Activated T-cell treated with anti-CD3 and anti-CD28 coated beads for 24 hours (primary cell): ENCODE data around the gene FAM193B.

ENCODE experiments used
- DNase-seq: peaks from one replicate; pipeline ENCODE4 v3.0.0-alpha.2; 2020; ENCODE audit warnings: low read depth

FAM193B gene

DNA sequence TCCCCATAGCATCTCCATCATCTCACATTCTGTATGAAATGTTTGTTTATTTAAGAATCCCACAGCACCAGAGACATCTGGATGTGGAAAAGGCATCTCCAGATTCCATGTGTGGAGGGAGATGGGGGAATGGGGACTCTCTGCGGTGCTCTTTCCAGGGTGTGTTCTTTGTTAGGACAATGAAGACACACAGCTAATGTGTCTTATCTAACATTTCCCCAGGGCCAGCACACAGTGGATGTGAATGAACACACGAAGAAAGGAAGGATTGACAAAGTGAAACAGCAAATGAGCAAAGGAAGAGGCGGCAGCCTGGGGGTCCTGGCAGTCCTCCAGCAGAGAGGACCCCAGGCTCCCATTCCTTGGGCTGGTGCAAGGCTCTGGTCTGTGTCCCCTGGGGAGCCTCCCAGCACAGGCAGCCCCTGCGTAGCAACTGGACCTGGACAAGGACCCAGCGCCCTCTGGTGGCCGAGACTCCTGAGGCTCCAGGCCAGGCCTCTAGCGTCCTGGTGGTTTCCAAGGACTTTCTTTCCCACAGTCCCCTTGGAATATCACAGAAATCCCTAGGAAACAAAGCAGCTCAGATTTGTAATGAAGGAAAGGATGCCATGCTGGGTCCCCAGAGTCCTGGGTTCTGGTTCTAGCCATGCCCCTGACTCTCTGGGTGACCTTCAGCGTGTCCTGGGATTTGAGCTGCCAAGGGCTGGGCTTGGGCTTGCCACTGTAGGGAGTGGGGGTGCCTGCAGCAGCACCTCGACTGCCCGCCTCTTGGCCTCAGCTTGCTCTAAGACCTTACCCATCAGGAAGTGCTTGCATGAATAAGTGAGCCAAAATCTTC, 53.5 kb downstream of the FAM193B start:
- DNase-seq = peak; percentile 74

DNA sequence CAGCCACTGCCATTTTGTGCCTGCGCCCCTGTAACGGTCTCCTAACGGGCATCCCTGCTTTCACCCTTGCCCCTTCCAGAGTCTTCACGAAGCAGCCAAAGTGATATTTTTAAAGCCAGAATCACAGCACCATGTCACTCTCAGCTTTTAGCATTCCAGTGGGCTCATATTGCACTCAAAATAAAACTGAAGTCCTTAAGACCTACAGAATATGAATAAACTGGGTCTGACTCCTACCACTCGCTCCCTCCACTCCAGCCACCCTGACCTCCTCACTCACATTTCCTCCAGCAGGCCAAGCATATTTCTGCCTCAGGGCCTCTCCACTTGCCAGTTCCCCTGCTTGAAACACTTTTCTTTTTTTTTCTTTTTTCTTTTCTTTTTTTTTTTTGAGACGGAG, 54.5 kb downstream of the FAM193B start:
- DNase-seq = no peak

DNA sequence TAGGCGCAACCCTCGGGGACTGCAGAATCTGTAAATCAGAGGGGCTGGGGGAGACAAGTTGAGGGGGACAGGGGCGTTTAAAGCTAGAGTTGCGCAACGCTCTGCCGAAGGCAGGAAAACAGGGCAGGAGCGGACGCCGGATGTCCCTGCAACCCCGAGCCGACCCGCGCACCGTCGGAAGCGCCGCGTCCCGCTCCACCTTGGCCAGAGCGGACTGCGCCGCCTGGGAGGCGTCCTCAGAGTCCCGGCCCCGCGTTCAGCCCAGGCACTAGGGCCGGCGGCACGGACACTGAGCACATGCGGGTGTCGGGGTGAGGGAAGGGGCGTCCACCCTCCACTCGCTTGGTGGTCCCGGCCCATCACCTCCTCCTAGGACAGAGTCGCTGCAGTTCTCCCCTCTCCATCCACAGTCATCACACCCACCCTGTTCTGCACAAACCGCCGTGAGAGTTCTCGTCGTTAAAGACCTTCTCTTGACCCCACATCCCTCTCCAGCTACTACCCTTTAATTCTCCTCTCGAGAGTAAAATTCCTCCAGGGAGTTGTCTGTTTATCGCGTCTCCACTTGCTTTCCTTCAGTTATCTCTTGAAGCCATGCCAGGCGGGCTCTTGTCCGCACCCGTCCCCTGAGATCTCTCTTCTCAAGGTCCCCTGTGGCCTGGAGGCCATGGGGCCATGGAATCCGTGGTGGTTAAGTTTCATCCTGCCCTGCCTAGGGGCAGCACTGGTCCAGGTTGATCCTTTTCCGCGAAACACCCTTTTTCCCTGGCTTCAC, 56.2 kb downstream of the FAM193B start:
- no peak for DNase-seq

DNA sequence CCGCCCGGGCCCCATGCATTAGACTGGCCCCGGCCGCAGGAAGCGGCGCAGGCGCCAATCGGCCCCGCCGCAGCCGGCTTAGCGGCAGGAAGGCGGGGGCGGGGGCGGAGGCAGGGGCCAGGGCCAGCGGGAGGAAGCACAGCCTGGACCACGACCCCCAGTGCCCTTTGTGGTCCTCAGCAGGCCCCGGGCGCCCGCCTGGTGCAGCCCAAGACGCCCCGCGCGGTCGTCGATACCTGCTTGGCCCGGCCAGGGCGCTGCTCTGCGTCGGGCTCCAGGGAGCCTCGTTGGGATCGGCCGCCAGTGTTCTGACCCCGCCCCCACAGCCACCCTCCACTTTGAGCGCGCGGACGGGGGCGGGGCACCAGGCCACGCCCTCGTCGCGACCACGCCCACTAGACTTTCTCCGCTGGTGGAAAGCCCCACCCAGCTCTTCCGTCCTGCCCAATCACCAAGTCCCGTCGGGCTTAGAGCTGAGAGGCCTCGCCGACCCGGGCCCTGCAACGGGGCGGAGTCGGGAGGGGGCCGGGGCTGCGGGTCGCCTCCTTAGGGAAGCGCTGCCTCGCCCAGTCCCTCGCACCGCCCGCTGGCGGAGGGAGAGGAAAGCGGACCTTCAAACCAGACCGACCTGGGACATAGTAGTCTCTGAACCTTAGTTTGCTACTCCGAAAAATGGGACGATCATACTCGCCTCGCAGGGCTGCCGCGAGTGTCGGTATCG, 56.9 kb downstream of the FAM193B start, which contains the start of gene PDLIM7:
Gene PDLIM7, minus strand, starts transcription at position 313 of the 721 bp plus-strand sequence. CDS start 1,092 bp downstream, outside the sequence.
- DNase-seq = peak; percentile 90

DNA sequence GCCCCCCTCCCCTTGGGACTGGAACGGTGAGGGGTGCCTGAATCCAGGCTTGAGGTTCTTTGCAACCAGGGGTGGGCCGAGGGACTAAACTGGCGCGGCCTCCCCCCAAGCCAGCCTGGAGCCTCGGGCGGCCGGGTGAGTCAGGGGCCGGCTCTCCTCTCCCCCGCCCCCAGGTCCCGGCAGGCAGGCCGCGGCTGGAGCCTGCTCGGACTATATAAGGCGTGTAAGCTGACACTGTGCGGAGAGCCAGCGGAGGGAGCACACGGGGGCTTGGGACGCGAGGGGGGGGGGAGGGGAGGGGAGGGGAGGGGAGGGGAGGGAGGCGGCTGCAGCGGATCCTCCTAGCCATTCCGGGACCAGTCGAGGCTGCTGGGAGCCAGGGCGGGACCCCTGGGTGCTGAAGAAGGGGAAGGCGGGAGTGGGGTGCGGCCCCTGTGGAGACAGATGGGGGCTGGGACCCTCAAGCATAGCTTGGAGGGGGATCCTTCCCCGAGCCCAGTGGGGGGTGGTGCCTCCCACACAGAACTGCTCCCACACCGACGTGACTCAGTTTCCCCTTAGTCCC, 57.6 kb downstream of the FAM193B start:
- DNase-seq = no peak

DNA sequence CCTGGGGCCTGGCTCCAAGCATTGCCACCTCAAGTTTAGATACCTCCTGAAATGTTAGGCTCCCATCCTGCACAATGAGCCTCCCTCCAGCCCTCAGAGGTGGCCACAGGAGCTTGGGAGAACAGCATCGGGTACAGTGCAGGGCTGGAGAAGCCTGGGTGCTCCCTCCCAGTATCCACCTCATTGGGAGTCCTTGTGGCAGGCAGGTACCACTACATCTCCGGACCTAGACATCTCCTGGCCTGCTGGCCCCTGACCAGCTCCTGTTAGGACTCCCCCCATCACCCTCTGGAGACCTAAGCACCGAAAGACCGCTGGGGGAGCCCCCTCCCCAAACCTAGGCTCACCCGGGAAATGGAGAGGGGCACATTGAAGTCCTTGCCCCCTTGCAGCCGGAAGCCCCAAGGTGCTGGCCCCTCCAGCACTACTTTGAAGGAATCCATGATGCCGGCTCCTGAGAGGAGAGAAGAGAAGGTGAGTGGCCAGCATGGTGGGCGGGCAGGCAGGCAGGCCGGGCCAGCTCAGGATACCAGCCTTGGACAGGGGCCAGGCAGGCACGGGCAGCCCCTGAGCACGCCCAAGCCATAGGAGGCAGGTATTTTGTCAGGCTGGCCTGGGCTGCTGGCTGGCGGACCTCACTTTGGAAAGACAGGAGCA, 58.2 kb downstream of the FAM193B start:
- DNase-seq = no peak

DNA sequence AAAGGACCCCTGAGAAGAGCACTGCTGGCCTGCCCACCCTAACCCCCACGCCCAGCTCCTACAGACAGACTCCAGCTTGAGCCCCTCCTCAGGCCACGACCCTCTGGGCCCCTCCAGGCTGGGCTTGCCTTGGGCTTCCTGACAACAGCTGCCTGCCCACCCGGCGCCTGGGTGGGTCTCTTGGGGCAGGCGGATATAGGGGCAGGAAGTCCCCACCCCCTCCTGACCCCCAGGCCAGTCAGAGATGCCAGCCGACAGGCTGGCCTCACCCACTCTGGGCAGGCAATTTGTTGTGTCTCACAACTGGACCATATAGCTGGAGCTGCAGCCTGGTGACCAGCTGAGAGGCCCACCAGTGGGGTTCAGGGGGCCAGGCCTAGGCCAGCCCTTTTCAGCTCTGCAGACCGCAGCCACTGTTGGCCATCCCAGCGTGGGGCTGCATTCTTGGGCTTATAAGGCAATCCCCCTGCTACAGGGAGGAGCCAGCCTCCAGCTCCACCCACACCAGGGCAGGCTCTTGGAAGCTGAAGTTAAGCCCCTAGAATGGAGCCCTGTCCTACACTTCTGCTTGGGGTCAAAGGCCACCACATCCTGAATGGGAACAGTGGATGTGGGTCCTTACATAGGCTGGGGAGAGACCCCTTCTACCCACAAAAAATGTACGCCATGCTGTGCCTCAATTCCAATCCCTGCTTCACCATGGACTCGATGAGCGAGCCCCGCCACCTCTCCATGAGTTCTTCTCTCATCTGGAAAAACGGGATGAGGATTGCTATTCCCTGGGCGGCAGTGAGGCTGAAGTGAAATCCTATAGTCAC, 58.9 kb downstream of the FAM193B start:
- no peak for DNase-seq

DNA sequence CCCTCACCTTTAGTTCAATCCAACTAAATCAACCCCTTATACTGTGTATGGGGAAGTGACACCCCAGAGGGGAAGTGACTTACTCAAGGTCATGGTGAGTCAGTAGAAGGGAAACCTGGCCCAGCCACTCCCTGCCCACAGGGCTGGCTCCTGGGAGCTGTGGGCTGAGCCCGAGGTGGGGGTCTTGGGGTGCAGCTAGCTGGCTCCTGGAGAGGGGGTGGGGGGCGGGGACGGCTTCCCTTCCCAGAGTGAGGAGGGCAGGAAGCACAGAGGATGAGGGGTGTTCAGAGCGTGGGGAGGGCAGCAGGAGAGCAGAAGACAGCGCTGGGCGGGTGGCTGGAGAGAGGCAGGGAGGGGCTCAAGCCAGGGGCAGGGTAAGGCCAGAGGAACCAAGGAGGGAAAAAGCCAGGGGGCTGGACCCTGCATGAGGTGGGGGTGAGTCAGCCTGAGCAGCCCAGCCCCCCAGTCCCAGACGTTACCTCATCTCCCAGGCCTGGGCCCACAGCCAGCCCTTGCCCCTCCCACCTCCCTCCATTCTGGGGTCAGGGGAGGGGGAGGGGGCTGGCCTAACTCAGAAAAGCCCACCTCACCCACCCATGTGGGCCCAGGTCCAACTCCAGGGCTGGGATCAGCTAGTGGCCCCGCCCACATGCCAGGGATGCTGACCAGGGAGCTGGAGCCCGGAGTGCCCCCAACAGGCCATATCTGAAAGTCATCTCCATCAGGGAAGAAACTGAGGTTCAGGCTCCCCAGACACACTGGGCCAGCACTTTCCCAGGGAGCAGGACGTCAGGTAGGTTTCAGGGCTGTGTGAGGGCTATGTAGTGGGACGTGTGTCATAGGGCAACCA, 59.8 kb downstream of the FAM193B start:
- DNase-seq = no peak

DNA sequence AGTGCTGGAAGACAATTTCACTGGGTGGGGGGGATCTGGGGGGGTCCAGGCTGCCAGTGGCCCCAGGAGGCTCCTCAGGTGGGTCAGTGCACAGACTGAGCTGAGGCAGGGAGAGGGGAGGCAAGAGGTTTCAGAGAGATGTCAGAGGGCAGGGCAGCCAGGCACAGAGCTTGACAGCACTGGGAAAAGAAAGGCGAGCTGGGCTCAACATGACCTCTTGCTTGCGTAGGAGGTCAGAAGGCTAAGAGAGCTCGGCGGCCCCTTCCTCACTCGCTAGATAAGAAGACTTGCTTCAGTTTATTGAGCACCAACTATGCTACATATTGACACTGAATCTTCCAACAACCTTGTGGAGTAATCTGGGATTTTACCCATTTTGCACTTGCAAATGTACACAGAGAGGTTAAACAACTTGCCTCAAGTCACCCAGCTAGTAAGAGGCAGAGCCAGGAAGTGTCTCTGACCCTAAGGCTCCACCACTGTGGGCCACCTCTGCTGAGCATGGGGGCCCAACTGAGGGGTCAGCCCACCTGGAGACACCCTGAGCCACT, 60.5 kb downstream of the FAM193B start:
- DNase-seq = no peak

DNA sequence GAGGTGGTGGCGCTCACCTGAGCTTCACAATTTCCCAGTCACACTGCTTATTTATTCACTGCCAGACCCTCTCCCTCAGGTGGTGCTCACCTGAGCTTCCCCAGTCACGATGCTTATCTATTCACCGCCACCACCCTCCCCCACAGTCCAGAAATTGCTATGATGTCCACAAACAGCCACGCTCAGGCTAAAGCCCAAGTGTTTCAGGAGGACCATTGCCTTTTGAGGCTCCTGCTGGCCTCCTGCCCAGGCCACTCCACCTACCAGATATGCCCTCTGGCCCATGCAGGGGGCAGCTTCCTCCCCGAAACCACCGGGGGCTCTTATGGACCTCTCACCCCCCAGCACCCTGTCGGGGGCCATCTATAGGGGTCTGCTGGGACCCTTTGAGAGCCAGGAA, 61.5 kb downstream of the FAM193B start:
- no peak for DNase-seq

DNA sequence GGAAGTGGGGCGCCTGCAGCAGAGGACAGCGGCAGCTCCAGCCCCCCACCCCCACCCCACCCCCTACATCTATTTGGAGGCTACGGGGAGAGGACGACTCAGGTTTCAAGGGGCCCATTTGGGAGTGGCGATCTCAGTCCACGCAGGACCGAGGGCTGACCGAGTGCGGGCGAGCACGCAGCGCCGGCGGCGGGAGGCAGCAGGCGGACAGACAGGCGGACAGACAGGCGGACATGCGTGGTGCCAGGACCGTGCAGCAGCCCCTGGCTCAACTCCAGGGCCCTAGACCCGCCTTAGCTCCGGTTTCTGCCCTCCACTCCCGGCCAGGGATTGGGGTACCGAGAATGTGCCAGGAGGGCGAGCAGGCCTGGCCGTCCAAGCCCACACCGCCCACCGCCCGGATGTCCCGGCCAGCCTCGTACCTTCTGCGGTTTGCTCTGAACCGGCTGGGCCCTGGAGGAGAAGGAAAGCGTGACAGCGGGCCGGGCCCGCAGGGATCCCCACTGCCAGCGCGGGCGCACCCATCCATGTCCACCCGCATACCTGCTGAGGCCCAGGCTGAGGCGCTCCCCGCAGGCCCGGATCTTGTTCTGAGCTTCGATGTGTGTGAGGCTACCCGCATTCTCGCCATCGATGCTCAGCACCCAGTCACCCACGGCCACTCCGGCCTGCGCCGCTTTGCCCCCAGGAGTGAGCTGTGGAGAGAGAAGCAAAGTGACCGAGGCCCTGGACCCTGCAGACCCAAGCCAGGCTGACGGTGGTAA, 62.2 kb downstream of the FAM193B start:
- no peak for DNase-seq

DNA sequence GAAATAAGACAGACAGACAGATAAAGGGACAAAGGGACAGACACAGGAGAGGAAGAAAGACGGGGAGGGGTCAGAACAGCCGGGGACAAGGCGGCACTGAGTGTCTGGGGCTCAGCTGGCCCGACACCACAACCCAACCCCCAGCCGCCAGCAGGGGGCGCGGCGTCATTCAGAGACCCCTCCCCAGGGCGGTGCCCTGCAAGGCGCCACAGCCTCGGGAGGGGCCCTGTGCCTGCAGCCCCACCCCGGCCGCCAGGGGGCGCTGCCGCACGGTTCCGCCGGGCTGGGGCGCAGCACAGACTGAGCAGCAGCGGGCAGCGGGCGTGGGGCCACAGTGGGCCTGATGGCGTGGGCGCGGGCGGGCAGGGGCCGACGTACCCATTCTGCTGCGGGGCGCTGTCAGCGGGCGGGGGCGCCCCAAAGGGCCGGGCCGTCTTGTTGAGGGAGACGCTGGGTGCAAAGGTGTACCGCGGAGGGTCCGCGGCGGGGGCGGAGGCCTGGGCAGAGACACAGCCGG, 62.9 kb downstream of the FAM193B start:
- DNase-seq = no peak

DNA sequence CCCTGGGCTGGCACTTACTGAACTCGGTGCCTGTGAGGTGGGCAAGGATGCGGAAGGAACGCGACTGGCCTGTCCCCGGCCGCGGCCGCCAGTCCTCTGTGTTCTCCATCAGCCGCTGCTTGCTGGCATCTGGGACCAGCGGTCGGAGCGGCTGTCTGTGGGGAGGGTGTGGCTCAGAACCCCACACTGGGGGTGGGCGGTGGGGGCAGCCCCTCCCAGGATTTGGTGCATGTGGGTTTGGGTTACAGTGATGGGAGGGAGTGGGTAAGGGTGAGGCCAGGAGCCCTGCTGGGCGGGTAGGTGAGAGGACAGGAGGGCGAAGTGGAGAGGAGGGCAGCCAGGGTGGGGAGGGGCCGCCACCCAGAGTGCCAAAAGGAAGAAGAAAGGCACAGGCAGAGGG, 63.4 kb downstream of the FAM193B start:
- DNase-seq = no peak

DNA sequence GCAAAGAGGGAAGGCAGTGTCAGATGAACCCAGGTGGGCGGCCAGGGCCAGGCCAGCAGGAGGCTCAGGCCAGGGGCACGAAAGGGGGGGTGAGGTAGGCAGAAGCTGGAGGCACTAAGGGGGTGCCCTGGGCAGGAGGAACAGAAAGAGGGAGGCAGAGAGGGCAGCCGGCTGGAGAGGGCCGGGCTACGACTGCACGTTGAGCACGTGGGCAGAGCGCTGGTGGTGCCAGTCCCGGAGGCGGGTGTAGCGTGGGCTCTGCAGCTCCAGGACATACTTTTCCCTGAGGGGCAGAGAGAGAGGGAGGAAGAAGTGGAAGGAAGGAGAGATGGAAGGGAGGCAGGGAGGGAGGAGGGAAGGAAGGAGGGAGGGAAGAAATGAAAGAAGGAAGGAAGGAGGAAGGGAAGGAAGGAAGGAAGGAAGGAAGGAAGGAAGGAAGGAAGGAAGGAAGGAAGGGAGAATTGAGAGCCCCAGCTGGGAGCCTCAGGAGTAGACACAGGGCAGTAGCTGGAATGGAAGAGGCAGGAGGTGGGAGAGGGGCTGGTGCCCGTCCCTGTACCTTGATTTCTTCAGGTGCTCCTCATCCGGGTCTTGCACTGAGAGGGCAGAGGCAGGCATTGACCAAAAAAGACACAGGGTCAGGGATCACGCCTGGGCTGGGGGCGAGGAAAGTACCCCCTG, 63.9 kb downstream of the FAM193B start:
- DNase-seq = no peak

DNA sequence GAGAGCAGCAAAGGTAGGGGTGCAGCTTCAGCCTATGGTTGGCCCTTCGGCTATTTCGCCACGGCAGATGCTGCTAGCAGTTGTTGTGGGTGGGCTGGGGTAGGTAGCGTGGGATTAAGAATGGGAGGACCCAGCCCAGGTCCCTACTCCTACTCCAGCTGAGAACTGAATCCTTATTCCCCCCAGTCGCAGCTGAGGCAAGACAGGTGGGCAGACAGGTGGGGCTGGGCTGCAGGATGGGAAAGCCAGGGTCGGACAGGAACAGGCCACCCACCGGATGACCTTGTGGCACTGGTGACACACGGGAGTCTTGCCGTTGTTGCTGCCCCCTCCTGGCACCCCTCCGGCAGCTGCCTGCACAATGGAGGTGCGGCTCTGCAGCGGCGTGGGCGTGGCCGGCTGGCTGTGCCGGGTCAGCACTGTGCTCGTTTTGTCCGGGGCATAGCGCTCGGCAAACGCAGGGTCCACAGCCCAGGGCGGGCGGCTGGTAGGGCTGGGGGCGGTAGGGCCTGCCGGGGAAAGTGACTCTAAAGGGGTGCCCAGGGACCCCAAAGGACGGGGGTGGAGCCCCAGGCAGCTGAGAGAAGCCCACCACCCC, 65.1 kb downstream of the FAM193B start:
- no peak for DNase-seq

DNA sequence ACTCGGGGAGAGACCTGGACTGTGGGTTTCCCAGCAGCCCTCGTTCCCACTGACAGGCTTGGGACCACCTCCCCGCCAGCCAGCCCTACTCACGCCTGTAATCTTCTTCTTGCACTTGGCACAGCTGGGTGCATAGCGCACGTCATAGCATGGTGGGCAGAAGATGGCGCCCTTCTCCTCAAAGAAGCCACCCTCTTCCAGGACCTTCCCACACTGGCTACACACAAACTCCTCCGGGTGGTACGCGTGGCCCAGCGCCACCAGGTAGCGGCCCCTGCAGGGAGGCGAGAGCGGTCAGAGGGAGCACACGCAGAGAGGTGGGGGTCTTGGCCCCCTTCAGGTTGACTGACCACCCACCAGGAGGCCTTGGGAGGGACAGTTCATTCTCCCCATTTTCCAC, 66.4 kb downstream of the FAM193B start:
- DNase-seq = no peak

DNA sequence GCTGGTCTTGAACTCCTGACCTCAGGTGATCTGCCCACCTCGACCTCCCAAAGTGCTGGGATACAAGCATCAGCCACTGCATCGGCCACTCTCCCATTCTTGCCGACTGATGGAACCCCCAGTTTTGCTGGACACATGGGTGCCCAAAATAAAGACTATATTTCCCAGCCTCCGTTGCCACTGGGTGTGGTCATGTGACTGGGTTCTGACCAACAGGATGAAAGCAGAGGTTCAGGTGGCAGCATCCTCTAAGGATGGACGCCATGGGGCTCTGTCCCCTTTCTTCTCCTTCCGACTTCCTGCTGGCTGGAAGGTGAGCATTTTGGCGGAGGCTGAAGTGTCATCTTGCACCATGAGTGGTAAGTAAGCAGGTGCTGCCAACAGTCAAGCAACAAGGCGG, 67.2 kb downstream of the FAM193B start:
- no peak for DNase-seq

DNA sequence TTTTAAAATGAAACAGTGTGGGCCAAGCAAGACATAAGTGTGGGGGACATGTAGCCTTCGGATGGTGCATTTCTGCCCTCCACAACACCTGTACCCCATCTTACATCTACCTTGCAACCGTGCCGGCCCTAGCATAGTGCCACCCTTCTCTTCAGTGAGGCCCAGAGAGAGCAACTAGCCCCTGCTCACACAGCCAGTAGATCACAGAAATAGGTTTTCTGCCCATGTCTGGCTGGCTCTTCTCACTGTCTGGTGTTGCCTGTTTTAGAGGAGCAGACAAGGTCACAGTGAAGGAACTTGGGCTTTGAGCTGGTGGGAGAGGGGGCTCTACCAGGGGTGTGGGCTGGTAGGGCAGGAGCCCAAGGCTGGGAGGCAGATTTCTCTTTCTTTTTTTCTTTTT, 68.1 kb downstream of the FAM193B start:
- no peak for DNase-seq
